Stimulated activated CD4-positive, alpha-beta T cell treated with anti-CD3 and anti-CD28 coated beads, Interleukin-1b, Interleukin-23, amount 100 ng/mL, for 4 hours (primary cell): ENCODE results near the gene PDE1C.
A peak's percentile ranks its signal among the peaks of the same experiment; 100 is the strongest.

ENCODE experiments used
- DNase-seq, 2 donors: peaks; one replicate each; pipeline ENCODE4 v3.0.0-alpha.2; 2020; ENCODE audit warnings: low read depth in 2 of 2

Gene PDE1C

DNA sequence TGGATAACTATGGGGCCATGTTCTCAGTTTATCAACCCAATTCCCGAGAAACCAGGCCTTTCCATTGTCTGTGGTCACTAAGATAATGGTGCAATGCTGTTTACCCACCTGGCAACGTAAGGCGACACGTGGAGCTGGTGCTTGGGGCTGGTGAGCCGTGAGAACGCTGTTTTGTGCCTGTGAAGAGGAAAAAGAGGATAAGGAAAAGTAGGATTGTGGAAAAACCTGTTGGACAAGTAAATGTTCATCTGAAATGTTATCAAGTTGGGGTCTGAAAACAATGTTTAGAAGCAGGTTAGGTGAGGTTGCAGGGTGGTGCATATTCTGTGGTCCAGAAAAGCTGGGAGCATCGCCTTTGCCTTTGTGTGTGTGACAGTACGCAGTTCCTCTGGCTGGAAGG lies 294.7 kb downstream of the PDE1C start:
- DNase-seq = no peak

GRCh38 chr7:31772211-31772610 lies 298.0 kb downstream of the PDE1C start:
- no peak for DNase-seq

- no peak for DNase-seq
These were observed 302.4 kb downstream of the PDE1C start for GRCh38 chr7:31767686-31768358.

GRCh38 chr7:31764462-31764861 lies 305.7 kb downstream of the PDE1C start:
- no peak for DNase-seq

DNA sequence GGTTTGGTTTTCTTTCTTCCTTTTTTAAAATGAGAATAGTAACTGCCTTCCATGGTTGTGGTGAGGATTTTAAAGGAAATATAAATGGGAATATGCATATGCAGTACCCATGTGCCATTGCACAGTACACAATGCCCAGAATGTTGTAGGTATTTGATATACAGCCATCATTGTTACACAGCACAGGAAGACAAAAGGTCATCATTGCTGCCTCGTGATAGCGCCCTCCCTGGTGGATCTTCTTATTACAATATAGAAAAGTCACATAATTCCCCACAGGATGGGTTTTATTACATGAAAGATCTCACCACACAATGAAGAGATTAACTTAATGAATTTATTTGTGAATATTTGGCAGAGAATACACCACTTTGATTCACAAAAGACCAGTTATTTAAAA lies 306.7 kb downstream of the PDE1C start:
- no peak for DNase-seq

- no peak for DNase-seq
These were observed 308.6 kb downstream of the PDE1C start for GRCh38 chr7:31761646-31762045.

DNA sequence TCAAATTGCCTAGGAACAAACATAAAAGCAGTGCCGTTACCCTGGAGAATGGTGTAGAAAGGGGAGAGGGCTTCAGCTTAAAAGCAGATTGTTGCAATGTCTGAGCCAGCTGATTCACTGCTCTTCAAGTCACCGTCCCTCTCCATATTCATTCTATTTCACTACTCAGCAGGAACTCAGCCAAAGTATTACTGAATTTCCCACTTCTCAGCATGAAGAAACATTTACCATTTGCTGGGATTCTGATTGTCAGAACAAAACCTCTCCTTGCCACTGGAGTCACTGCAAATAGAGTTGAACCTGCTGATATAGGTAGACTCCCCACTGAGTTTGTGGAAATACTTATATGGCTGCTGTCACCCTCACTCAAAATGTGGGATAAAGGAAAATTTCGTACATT lies 311.5 kb downstream of the PDE1C start:
- DNase-seq = no peak

DNA sequence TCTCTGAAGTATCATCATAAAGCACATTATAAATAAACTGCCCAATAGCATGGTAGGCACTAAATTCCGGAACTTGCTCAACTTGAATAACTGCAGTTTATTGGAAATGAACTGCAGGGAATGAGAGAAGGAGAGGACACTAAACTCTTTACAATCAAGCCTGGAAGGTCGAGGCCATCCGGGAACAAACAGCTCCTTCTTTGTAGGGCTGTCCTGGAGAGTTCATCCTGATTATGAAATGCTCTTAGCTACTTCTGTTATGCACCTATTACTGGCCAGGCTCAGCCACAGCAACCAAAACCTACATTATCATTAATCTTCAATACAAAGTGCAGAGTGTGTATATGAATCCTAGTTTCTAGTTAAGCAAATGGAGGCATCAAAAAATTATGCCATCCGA lies 318.5 kb downstream of the PDE1C start:
- no peak for DNase-seq

DNA sequence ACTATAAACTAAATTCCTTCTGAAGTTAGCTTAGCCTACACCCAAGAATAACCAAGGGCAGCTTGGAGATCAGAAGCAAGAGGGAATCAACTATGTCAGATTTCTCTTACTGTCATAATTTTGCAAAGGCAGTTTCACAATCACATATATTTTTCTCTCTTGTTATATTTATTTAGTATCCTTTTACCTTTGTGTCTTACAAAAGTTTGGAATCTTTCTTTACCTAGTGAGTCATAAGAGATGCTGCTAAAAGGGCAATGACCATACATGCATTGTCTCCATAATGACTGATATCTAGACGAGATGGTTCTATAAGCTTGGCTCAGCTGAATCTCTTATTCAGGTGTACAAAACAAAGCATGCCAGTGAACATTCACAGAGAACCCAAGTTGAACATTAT lies 322.1 kb downstream of the PDE1C start:
- no peak for DNase-seq

GRCh38 chr7:31747553-31747952 lies 322.7 kb downstream of the PDE1C start:
- no peak for DNase-seq

- DNase-seq = peak in 1 of 2 donors; percentile 4
These were observed 325.8 kb downstream of the PDE1C start for GRCh38 chr7:31744294-31744874.

- no peak for DNase-seq
These were observed 328.4 kb downstream of the PDE1C start for GRCh38 chr7:31741852-31742251.

- DNase-seq = no peak
These were observed 333.9 kb downstream of the PDE1C start for GRCh38 chr7:31735991-31736982.

- DNase-seq = no peak
These were observed 335.8 kb downstream of the PDE1C start for GRCh38 chr7:31734456-31734855.

- DNase-seq = no peak
These were observed 340.9 kb downstream of the PDE1C start for GRCh38 chr7:31729195-31729804.

DNA sequence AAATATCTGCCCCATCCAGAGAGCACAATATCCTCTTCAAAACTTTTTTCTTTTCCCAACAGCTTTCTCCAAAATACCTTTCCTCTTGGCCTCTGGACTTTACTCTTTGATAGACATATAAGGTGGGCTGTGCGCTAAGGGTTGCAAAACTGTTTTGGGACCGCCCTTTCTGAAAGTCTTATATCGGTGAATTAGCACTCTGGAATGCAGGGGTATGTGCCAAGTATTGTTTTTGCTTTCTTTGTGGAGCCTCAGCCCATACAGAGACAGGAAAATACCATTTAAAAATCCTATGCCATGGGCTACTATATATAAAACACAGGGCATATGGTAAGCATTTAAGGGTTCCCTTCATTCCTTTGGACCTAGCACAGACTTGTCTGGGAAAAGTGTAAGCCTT lies 345.5 kb downstream of the PDE1C start:
- no peak for DNase-seq

DNA sequence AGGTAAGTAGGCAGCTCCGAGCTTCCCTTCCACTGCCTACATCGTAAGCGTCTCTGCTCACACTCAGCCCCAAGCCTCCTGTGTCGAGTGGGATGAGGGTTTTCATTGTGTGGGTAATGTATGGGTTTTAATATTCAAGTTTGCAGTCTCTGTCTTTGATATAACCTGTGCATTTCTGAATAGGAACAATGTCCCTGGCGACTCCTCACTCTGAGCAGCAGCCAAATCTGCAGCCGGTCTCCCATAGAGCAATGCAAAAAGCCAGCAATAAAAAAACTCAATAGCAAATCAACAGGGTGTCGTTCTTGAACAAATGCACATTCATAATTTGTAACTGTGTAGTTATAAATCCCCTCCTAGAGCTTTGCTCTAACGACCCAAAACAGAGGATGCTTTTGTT lies 349.8 kb downstream of the PDE1C start:
- no peak for DNase-seq

GRCh38 chr7:31716355-31716754 lies 353.9 kb downstream of the PDE1C start:
- DNase-seq = no peak

DNA sequence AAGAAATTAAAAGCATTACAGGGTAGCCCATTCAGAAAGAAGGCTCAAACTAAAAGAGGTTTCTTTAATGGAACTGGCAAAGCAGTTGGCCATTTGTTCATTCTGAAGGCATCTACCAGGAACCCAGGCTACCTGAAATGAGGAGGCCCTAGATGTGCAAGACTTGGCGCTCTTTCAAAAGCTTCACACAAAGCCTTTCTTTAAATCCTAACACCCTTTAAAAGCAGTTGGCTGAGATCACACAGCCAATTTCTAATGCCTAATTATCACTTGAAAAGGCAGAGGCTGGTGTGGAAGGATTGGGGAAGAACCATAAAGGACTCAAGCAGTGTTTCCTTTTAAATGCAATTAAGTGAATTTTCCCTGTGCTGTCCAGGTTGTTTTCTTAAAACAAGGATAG lies 360.0 kb downstream of the PDE1C start:
- no peak for DNase-seq

DNA sequence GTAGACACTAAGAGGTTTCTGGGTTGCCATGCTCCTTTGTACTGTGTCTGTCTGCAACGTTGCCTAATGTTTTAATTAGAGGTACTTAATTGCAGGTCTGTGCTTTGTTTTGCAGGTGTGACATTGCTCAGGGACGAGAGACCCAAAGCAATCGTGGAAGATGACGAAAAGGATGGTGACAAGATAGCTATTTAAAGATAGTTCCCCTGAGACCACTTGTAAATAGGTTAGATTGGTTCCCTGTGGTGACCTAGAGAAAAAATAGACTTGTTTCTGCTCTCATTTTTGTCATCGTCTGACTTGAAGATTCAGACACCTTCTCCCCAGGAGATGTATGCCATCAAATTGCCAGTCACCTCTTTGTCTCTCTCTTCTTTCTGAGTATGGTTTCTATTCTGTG lies 363.1 kb downstream of the PDE1C start:
- DNase-seq = no peak

- no peak for DNase-seq
These were observed 364.8 kb downstream of the PDE1C start for GRCh38 chr7:31705377-31705776.

GRCh38 chr7:31702354-31702753 lies 367.9 kb downstream of the PDE1C start:
- DNase-seq = no peak
